Upper lobe of left lung (tissue), 4 donors: ENCODE measurements around the gene THRA.

ENCODE experiments used
- CTCF ChIP-seq, 6 experiments: fragments of 450-650 bp in 4 of 6; fragments of 200-600 bp in 2 of 6; sonication (generic) in 2 of 6; IDR thresholded peaks; one replicate each; pipeline ENCODE4 v1.5.1; 2016 to 2019; ENCODE audit warnings: antibody characterized with exemption in 6 of 6
- POLR2A ChIP-seq, 4 donors: fragments of 450-650 bp; IDR thresholded peaks; one replicate each; pipeline ENCODE4 v1.5.1; 2016 to 2017; ENCODE audit warnings: antibody characterized with exemption in 4 of 4, mild to moderate bottlenecking in 2 of 4

- TF ChIP-seq CTCF (IDR thresholded peaks at IDR 0.05) (no peak), POLR2A (IDR thresholded peaks at IDR 0.05) (no peak)
These were observed 28.2 kb upstream of the THRA start for GRCh38 chr17:40034426-40035161.
